Mesenchymal stem cell (in vitro differentiated cells and primary cell): Measurements from ENCODE around the gene IQCH.

Experiments used
- DNase-seq: peaks from one replicate; pipeline ENCODE4 v3.0.0-alpha.2; 2013
- H2AFZ ChIP-seq: one replicate; pipeline ENCODE4 v1.6.1; 2013; ENCODE audit warnings: low read depth, mild to moderate bottlenecking, control low read depth, inconsistent platforms, low read length, moderate library complexity
- H2AK5ac ChIP-seq: 2 replicates; pipeline ENCODE4 v1.6.1; 2013; ENCODE audit warnings: low read length, moderate library complexity, mild to moderate bottlenecking, inconsistent platforms; ENCODE audit not compliant: severe bottlenecking
- H2BK120ac ChIP-seq: one replicate; pipeline ENCODE4 v1.6.1; 2013; ENCODE audit warnings: low read depth, mild to moderate bottlenecking, inconsistent platforms, low read length, moderate library complexity
- H2BK12ac ChIP-seq, 2 experiments: one replicate each; pipeline ENCODE4 v1.6.1; 2013; ENCODE audit warnings: inconsistent platforms in 2 of 2, low read length in 2 of 2, mild to moderate bottlenecking in 2 of 2, moderate library complexity in 2 of 2, control low read depth in 1 of 2
- H2BK15ac ChIP-seq: one replicate; pipeline ENCODE4 v1.6.1; 2013; ENCODE audit warnings: mild to moderate bottlenecking, low read depth, inconsistent platforms; ENCODE audit not compliant: poor library complexity, severe bottlenecking
- H2BK5ac ChIP-seq: 2 replicates; pipeline ENCODE4 v1.6.1; 2013; ENCODE audit warnings: low read depth, mild to moderate bottlenecking, low read length, control low read depth, inconsistent platforms; ENCODE audit not compliant: poor library complexity, severe bottlenecking
- H3K14ac ChIP-seq, 2 experiments: one replicate each; pipeline ENCODE4 v1.6.1; 2013; ENCODE audit warnings: inconsistent platforms in 2 of 2, low read length in 2 of 2, control low read depth in 1 of 2, mild to moderate bottlenecking in 1 of 2, moderate library complexity in 1 of 2
- H3K18ac ChIP-seq, 2 experiments: one replicate each; pipeline ENCODE4 v1.6.1; 2013; ENCODE audit warnings: inconsistent platforms in 2 of 2, low read length in 2 of 2, control low read depth in 1 of 2, low read depth in 1 of 2, mild to moderate bottlenecking in 1 of 2
- H3K23ac ChIP-seq, 2 experiments: one replicate each; pipeline ENCODE4 v1.6.1; 2013; ENCODE audit warnings: inconsistent platforms in 2 of 2, low read length in 2 of 2, mild to moderate bottlenecking in 2 of 2, moderate library complexity in 2 of 2, control low read depth in 1 of 2
- H3K27ac ChIP-seq: 2 replicates; pipeline ENCODE4 v1.5.1; 2013; ENCODE audit warnings: mild to moderate bottlenecking, moderate library complexity, low read length, control low read depth, inconsistent platforms; ENCODE audit not compliant: poor library complexity, severe bottlenecking
- H3K27me3 ChIP-seq, 2 experiments: 2 replicates each; pipeline versions ENCODE4 v1.6.1 to v1.7.0; 2013; ENCODE audit warnings: low read length in 2 of 2, mild to moderate bottlenecking in 2 of 2, moderate library complexity in 2 of 2, control low read depth in 1 of 2, inconsistent platforms in 1 of 2; ENCODE audit not compliant: control insufficient read depth in 1 of 2, insufficient read depth in 1 of 2
- H3K36me3 ChIP-seq, 2 experiments: 2 replicates each; pipeline versions ENCODE4 v1.6.1 to v1.7.0; 2013; ENCODE audit warnings: low read length in 2 of 2, control low read depth in 1 of 2, inconsistent platforms in 1 of 2, low read depth in 1 of 2, mild to moderate bottlenecking in 1 of 2; ENCODE audit not compliant: insufficient read depth in 2 of 2, control insufficient read depth in 1 of 2
- H3K4ac ChIP-seq, 2 experiments: one replicate each; pipeline ENCODE4 v1.6.1; 2013; ENCODE audit warnings: inconsistent platforms in 2 of 2, low read length in 2 of 2, mild to moderate bottlenecking in 2 of 2, moderate library complexity in 2 of 2, control low read depth in 1 of 2, low read depth in 1 of 2
- H3K4me1 ChIP-seq: 2 replicates; pipeline ENCODE4 v1.6.1; 2013; ENCODE audit warnings: low read depth, low read length, control low read depth; ENCODE audit not compliant: control insufficient read depth, insufficient read depth
- H3K4me2 ChIP-seq: 2 replicates; pipeline ENCODE4 v1.6.1; 2013; ENCODE audit warnings: low read length, mild to moderate bottlenecking, inconsistent platforms; ENCODE audit not compliant: poor library complexity, severe bottlenecking
- H3K4me3 ChIP-seq, 2 experiments: 2 replicates each; pipeline versions ENCODE4 v1.5.1 to v1.7.0; 2013; ENCODE audit warnings: low read length in 2 of 2, mild to moderate bottlenecking in 2 of 2, control low read depth in 1 of 2, low read depth in 1 of 2; ENCODE audit not compliant: insufficient read depth in 1 of 2
- H3K79me1 ChIP-seq: replicated peaks from 2 replicates; pipeline ENCODE4 v1.6.1; 2013; ENCODE audit warnings: mild to moderate bottlenecking, control low read depth, low read length, inconsistent platforms; ENCODE audit not compliant: poor library complexity, severe bottlenecking
- H3K9ac ChIP-seq: 2 replicates; pipeline ENCODE4 v1.7.0; 2013; ENCODE audit warnings: mild to moderate bottlenecking, low read length, moderate library complexity
- H3K9me3 ChIP-seq: 2 replicates; pipeline ENCODE4 v1.7.0; 2013; ENCODE audit warnings: mild to moderate bottlenecking, low read length; ENCODE audit not compliant: control insufficient read depth
- H4K8ac ChIP-seq: one replicate; pipeline ENCODE4 v1.6.1; 2013; ENCODE audit warnings: inconsistent platforms, mild to moderate bottlenecking, low read length, moderate library complexity
- H4K91ac ChIP-seq: one replicate; pipeline ENCODE4 v1.6.1; 2013; ENCODE audit warnings: mild to moderate bottlenecking, low read length, inconsistent platforms
- WGBS: methylation state at CpG from one replicate; pipeline ENCODE4 v1.1.7; 2013; ENCODE audit warnings: mixed read lengths; 5-methylcytosine and 5-hydroxymethylcytosine counted together

The IQCH gene

GRCh38 chr15:67251318-67251717 is 3.3 kb upstream of the IQCH start:
- Histone ChIP-seq H3K79me1 (peaks cover 10% of the 10 kb centered on the region), H4K8ac (no peak overlapping the region), H3K36me3 (peaks cover 0 to 2% of the 10 kb centered on the region in 2 experiments), H3K27me3 (no peaks in the 10 kb centered on the region), H2AK5ac (no peak overlapping the region), H3K4ac (no peak overlapping the region), H3K18ac (no peak overlapping the region), H2BK12ac (no peak overlapping the region), H3K27ac (no peak overlapping the region), H2BK5ac (no peak overlapping the region), H3K4me1 (peaks cover 7% of the 10 kb centered on the region), H3K9ac (no peak overlapping the region), H3K4me2 (no peak overlapping the region), H2AFZ (no peak overlapping the region), H3K14ac (no peak overlapping the region), H3K23ac (no peak overlapping the region), H2BK15ac (no peak overlapping the region), H3K9me3 (no peaks in the 10 kb centered on the region), H4K91ac (no peak overlapping the region), H3K4me3 (no peak overlapping the region), H2BK120ac (no peak overlapping the region)
- 100% methylated on average over 3 of the region's 5 CpGs for WGBS
- DNase-seq, result no peak

DNA sequence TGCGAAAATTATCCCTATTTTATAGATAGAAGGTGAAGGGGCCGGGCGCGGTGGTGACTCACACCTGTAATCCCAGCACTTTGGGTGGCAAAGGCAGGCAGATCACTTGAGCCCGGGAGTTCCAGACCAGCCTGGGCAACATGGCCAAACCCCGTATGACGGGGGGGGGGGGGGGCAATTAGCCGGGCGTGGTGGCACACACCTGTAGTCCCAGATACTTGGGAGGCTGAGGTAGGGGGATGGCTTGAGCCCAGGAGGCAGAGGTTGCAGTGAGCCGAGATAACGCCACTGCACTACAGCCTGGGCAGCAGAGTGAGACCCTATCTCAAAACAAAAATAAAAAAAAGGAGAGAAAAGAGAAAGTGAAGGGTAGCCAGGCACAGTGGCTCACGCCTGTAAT is 1.5 kb upstream of the IQCH start:
- no peak overlapping the region for H3K18ac ChIP-seq
- peak overlapping the region; percentile 7 for H4K8ac ChIP-seq
- no peak for DNase-seq
- H2BK5ac ChIP-seq, result no peak overlapping the region
- H2AK5ac ChIP-seq, result no peak overlapping the region
- H3K27ac ChIP-seq, result no peak overlapping the region
- no peak overlapping the region for H2AFZ ChIP-seq
- no peak overlapping the region for H2BK120ac ChIP-seq
- H3K79me1 ChIP-seq, result peaks cover 8% of the 10 kb centered on the region
- H3K9ac ChIP-seq, result peak overlapping the region; percentile 100
- H3K4ac ChIP-seq, result no peak overlapping the region
- 94% methylated on average over 8 of the region's 12 CpGs for WGBS
- H3K4me1 ChIP-seq, result peaks cover 7% of the 10 kb centered on the region
- no peak overlapping the region for H4K91ac ChIP-seq
- no peak overlapping the region for H2BK12ac ChIP-seq
- H3K23ac ChIP-seq, result no peak overlapping the region
- no peak overlapping the region for H3K14ac ChIP-seq
- H2BK15ac ChIP-seq, result no peak overlapping the region
- peak overlapping the region; percentile 33 to 98 for H3K4me3 ChIP-seq
- H3K36me3 ChIP-seq, result no peaks in the 10 kb centered on the region
- H3K4me2 ChIP-seq, result peak overlapping the region; percentile 79
- H3K27me3 ChIP-seq, result no peaks in the 10 kb centered on the region
- no peaks in the 10 kb centered on the region for H3K9me3 ChIP-seq

DNA sequence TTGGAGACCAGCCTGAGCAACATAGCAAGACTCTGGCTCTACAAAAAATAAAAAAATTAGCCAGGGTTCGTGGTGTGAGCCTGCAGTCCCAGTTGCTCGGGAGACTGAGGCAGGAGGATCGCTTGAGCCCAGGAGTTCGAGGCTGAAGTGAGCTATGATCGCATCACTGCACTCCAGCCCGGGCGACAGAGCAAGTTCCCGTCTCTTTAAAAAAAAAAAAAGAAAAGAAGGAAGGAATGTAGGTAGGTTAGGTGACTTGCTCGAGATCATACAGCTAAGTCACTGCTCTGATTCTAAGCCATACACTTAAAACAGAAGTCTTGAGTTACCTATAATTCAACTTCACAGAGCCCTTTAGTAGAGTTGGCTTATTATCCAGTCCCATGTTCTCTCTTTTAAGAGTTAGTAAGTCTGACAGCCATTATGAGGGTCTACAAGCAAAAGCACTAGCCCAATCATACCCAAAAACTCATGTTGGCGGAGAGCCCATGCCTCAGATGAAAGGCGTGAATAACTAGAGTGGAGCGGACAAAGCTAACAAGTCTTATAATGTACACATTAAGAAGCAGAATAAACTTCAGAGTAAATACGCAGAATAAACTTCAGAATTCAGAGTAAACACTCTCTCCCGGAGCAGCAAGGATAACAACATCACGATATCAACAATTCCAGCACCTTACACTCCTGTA is 893 bp upstream of the IQCH start:
- peak overlapping the region in 1 of 2 experiments; percentile 77 for H3K18ac ChIP-seq

GRCh38 chr15:67256051-67256450 is 1.5 kb downstream of the IQCH start:
- Histone ChIP-seq H3K36me3 (no peaks in the 10 kb centered on the region), H3K18ac (no peak overlapping the region), H3K4me2 (no peak overlapping the region), H2AK5ac (no peak overlapping the region), H3K4ac (no peak overlapping the region), H2BK12ac (no peak overlapping the region), H4K8ac (no peak overlapping the region), H3K27me3 (no peaks in the 10 kb centered on the region), H2BK15ac (no peak overlapping the region), H3K9ac (no peak overlapping the region), H2AFZ (no peak overlapping the region), H4K91ac (no peak overlapping the region), H2BK5ac (no peak overlapping the region), H3K4me3 (no peak overlapping the region), H3K27ac (no peak overlapping the region), H3K79me1 (no peaks in the 10 kb centered on the region), H3K14ac (no peak overlapping the region), H3K9me3 (no peaks in the 10 kb centered on the region), H3K23ac (no peak overlapping the region), H3K4me1 (peaks cover 7% of the 10 kb centered on the region), H2BK120ac (no peak overlapping the region)
- WGBS, result 89% methylated on average over 3 of the region's 3 CpGs
- no peak for DNase-seq

More for the DNA sequence above, 893 bp upstream of the IQCH start:
- Histone ChIP-seq H2BK15ac (no peak overlapping the region), H4K91ac (no peak overlapping the region), H3K27me3 (no peaks in the 10 kb centered on the region), H2AFZ (peak overlapping the region; percentile 83), H2AK5ac (no peak overlapping the region), H2BK5ac (no peak overlapping the region), H3K9me3 (no peaks in the 10 kb centered on the region), H2BK120ac (no peak overlapping the region), H3K14ac (no peak overlapping the region), H4K8ac (peak overlapping the region; percentile 7), H3K4me1 (peaks cover 7% of the 10 kb centered on the region), H3K4ac (no peak overlapping the region), H3K4me2 (peak overlapping the region; percentile 79), H2BK12ac (no peak overlapping the region), H3K27ac (peak overlapping the region; percentile 77), H3K4me3 (peak overlapping the region; percentile 78 to 98), H3K36me3 (no peaks in the 10 kb centered on the region), H3K79me1 (peaks cover 8% of the 10 kb centered on the region), H3K23ac (no peak overlapping the region), H3K9ac (peak overlapping the region; percentile 100)
- WGBS, result 37% methylated on average over 11 of the region's 15 CpGs
- peak; percentile 42 for DNase-seq
